ENCODE data around the gene APEH.

DNA sequence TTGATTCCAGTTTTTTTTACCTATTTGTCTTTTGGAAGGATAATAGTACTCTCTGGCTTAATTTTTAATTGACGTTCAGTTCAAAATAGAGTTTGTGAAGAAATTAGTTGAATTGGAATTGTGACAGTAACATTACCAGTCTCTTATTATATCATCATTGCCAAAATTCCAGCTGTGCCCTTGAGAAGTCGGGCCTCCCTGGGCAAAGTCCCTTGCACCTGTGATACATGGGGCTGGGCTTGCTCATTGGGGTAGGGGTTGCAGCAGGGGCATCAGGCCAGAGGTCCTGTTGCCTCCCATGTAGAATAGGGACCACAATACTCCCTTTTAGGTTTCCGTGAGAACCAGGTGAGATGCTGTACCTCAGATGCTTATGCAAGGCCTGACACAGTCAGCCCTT is 27.9 kb upstream of the APEH start:
- TF ChIP-seq, protein P1, sequence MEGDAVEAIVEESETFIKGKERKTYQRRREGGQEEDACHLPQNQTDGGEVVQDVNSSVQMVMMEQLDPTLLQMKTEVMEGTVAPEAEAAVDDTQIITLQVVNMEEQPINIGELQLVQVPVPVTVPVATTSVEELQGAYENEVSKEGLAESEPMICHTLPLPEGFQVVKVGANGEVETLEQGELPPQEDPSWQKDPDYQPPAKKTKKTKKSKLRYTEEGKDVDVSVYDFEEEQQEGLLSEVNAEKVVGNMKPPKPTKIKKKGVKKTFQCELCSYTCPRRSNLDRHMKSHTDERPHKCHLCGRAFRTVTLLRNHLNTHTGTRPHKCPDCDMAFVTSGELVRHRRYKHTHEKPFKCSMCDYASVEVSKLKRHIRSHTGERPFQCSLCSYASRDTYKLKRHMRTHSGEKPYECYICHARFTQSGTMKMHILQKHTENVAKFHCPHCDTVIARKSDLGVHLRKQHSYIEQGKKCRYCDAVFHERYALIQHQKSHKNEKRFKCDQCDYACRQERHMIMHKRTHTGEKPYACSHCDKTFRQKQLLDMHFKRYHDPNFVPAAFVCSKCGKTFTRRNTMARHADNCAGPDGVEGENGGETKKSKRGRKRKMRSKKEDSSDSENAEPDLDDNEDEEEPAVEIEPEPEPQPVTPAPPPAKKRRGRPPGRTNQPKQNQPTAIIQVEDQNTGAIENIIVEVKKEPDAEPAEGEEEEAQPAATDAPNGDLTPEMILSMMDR (IDR thresholded peaks at IDR 0.05; ENCODE audit: low read depth, low read length), result no peak
- TF ChIP-seq EZH2phosphoT487 (IDR thresholded peaks at IDR 0.05; ENCODE audit: low read depth), result no peak
